Prostate gland (tissue), 2 donors: ENCODE measurements around the gene CCDC136. TPM values are rescaled to one million over a fixed set of nuclear protein-coding genes. Genes with fewer than 3 reads are reported as not detected.

Source experiments
- DNase-seq: peaks from one replicate; pipeline ENCODE4 v3.0.0-alpha.2; 2019; ENCODE audit warnings: low spot score
- H3K27ac ChIP-seq, 2 donors: fragments of 200-600 bp; sonication (generic); 2 replicates each; pipeline ENCODE4 v1.5.1; 2017 to 2019
- H3K27me3 ChIP-seq: fragments of 200-600 bp; sonication (generic); replicated peaks from 2 replicates; pipeline ENCODE4 v1.5.1; 2019; ENCODE audit not compliant: insufficient read depth
- H3K36me3 ChIP-seq, 2 donors: fragments of 200-600 bp; sonication (generic); 1 replicate in 1 of 2; 2 replicates in 1 of 2; pipeline versions ENCODE4 v1.5.1 to v1.8.1; 2017 to 2019
- H3K4me1 ChIP-seq: fragments of 200-600 bp; sonication (generic); replicated peaks from 2 replicates; pipeline ENCODE4 v1.5.1; 2019
- H3K4me3 ChIP-seq, 2 donors: fragments of 200-600 bp; sonication (generic); 2 replicates each; pipeline ENCODE4 v1.5.1; 2017 to 2019
- H3K9me3 ChIP-seq: fragments of 200-600 bp; sonication (generic); 2 replicates; pipeline ENCODE4 v1.5.1; 2017
- CTCF ChIP-seq, 4 experiments: fragments of 200-600 bp in 2 of 4; fragments of 450-650 bp in 2 of 4; sonication (generic) in 2 of 4; IDR thresholded peaks; 1 replicate in 3 of 4; 2 replicates in 1 of 4; pipeline ENCODE4 v1.5.1; 2016 to 2019; ENCODE audit warnings: antibody characterized with exemption in 4 of 4, mild to moderate bottlenecking in 2 of 4, moderate library complexity in 2 of 4
- POLR2A ChIP-seq: fragments of 450-650 bp; IDR thresholded peaks from one replicate; pipeline ENCODE4 v1.6.1; 2016; ENCODE audit warnings: antibody characterized with exemption, mild to moderate bottlenecking
- POLR2AphosphoS5 ChIP-seq: sonication (generic); formaldehyde crosslinking; IDR thresholded peaks from one replicate; pipeline ENCODE4 v1.6.1; 2017; ENCODE audit warnings: antibody characterized with exemption
- WGBS: methylation state at CpG from one replicate; pipeline ENCODE4 v1.1.5; 2018; 5-methylcytosine and 5-hydroxymethylcytosine counted together
- intact Hi-C: fragments of 100-400 bp; cut with DNase I; formaldehyde crosslinking; loops from one replicate; pipeline ENCODE4 v1.14.2; 2022
- total RNA-seq, 2 donors: library from RNA; depleted of rRNA; stranded (reverse); fragments of >200 nt; gene quantifications; one replicate each; pipeline ENCODE4 v1.1.0, GENCODE V29; 2016

The CCDC136 gene
- total RNA-seq, 2 donors from 2014 or later, result 11.7 to 61.2 TPM

- Histone ChIP-seq H3K4me3 (peak overlapping the region; percentile 41 to 43), H3K4me1 (no peaks in the 10 kb centered on the region), H3K36me3 (no peaks in the 10 kb centered on the region), H3K9me3 (no peaks in the 10 kb centered on the region), H3K27ac (peak overlapping the region; percentile 74 to 78), H3K27me3 (no peaks in the 10 kb centered on the region)
- 28% methylated on average over 33 of the region's 33 CpGs for WGBS
- TF ChIP-seq POLR2AphosphoS5 (peak; percentile 16), POLR2A (no peak)
- no peak for DNase-seq
- intact Hi-C loops, result loop anchor here (2.0 to 5.0 kb wide), 2 partner anchors 75 to 94 kb away; partner anchors contain the start of gene CALU
Observed at GRCh38 chr7:128831178-128831993, 39.6 kb downstream of the CCDC136 start.

- DNase-seq, result no peak
- WGBS, result 37% methylated on average over 22 of the region's 22 CpGs
- Histone ChIP-seq H3K9me3 (no peaks in the 10 kb centered on the region), H3K27ac (peak overlapping the region; percentile 74 to 78), H3K4me1 (no peaks in the 10 kb centered on the region), H3K36me3 (no peaks in the 10 kb centered on the region), H3K4me3 (peak overlapping the region; percentile 41 to 43), H3K27me3 (no peaks in the 10 kb centered on the region)
- intact Hi-C loops, result loop anchor here (2.0 to 5.0 kb wide), 2 partner anchors 75 to 95 kb away; partner anchors contain the start of gene CALU
- TF ChIP-seq POLR2A (no peak), POLR2AphosphoS5 (no peak), CTCF (IDR thresholded peaks at IDR 0.05) (no peak)
Observed at GRCh38 chr7:128831994-128832879, 40.5 kb downstream of the CCDC136 start.

- no peak for DNase-seq
- H3K27me3 ChIP-seq, result no peaks in the 10 kb centered on the region
- intact Hi-C loops, result loop anchor here (5.0 kb wide), 1 partner anchor 96 kb away; the partner anchor contains the start of gene CALU
- TF ChIP-seq POLR2A (no peak), POLR2AphosphoS5 (no peak), CTCF (IDR thresholded peaks at IDR 0.05) (no peak)
- H3K36me3 ChIP-seq, result no peaks in the 10 kb centered on the region
- peak overlapping the region; percentile 41 to 43 for H3K4me3 ChIP-seq
- H3K27ac ChIP-seq, result peak overlapping the region; percentile 74 to 78
- WGBS, result 43% methylated on average over 2 of the region's 2 CpGs
- no peaks in the 10 kb centered on the region for H3K9me3 ChIP-seq
- no peaks in the 10 kb centered on the region for H3K4me1 ChIP-seq
Observed at GRCh38 chr7:128832880-128833147, 41.0 kb downstream of the CCDC136 start.

GRCh38 chr7:128833148-128833945, 41.6 kb downstream of the CCDC136 start:
- 29% methylated on average over 11 of the region's 13 CpGs for WGBS
- Histone ChIP-seq H3K4me1 (no peaks in the 10 kb centered on the region), H3K4me3 (peak overlapping the region; percentile 41 to 43), H3K27me3 (no peaks in the 10 kb centered on the region), H3K36me3 (no peaks in the 10 kb centered on the region), H3K9me3 (no peaks in the 10 kb centered on the region), H3K27ac (peak overlapping the region; percentile 74 to 78)
- intact Hi-C loops, result loop anchor here (5.0 kb wide), 1 partner anchor 96 kb away; the partner anchor contains the start of gene CALU
- DNase-seq, result no peak
- TF ChIP-seq POLR2A (no peak), POLR2AphosphoS5 (peak; percentile 15), CTCF (IDR thresholded peaks at IDR 0.05) (no peak)
